DND-41 (cell line): ENCODE data around the gene SERAC1.
"Not testable (repeated sequence)": the region's sequence is repeated elsewhere in the genome, so short reads cannot be mapped to it uniquely, and the experiment has no call there.

Source experiments
- CTCF ChIP-seq: IDR thresholded peaks from 2 replicates; pipeline ENCODE4 v1.5.1; 2012; ENCODE audit warnings: borderline replicate concordance, low read length, moderate library complexity, mild to moderate bottlenecking; ENCODE audit not compliant: poor library complexity, severe bottlenecking; ENCODE audit errors: extremely low read depth
- EZH2 ChIP-seq: IDR thresholded peaks from 3 replicates; pipeline ENCODE4 v1.6.1; 2012; ENCODE audit warnings: borderline replicate concordance, low read depth, mild to moderate bottlenecking, moderate library complexity, low read length, inconsistent platforms; ENCODE audit not compliant: severe bottlenecking

- TF ChIP-seq CTCF, EZH2: not testable (repeated sequence)
Observed at GRCh38 chr6:158208226-158209030, 40.4 kb upstream of the SERAC1 start.
